HK-2 (cell line): ENCODE data around the gene KNOP1.
A peak's percentile ranks its signal among the peaks of the same experiment; 100 is the strongest.

Source experiments
- DNase-seq: peaks from one replicate; pipeline ENCODE4 v3.0.0-alpha.2; 2018; ENCODE audit not compliant: unreplicated experiment

The KNOP1 gene

GRCh38 chr16:19717741-19718623 lies at the start of gene KNOP1, which contains the start of gene IQCK:
TSS of gene KNOP1 (minus strand) at chr16:19718227. CDS start at chr16:19715035, 3,192 bp downstream.
TSS of gene IQCK (plus strand) at chr16:19718271. CDS start at chr16:19718307, 36 bp downstream.
- peak; percentile 82 for DNase-seq

GRCh38 chr16:19767497-19767896 lies 49.5 kb upstream of the KNOP1 start:
- DNase-seq = no peak

- DNase-seq = no peak
Measured at GRCh38 chr16:19766988-19767387, 49.0 kb upstream of the KNOP1 start.

GRCh38 chr16:19766554-19766884 lies 48.5 kb upstream of the KNOP1 start:
- no peak for DNase-seq

GRCh38 chr16:19765860-19766553 lies 48.0 kb upstream of the KNOP1 start:
- no peak for DNase-seq

- no peak for DNase-seq
Measured at GRCh38 chr16:19760356-19761060, 42.5 kb upstream of the KNOP1 start.

- no peak for DNase-seq
Measured at GRCh38 chr16:19757762-19758595, 40.0 kb upstream of the KNOP1 start.

GRCh38 chr16:19757026-19757425 lies 39.0 kb upstream of the KNOP1 start:
- DNase-seq = no peak

- no peak for DNase-seq
Measured at GRCh38 chr16:19755268-19755667, 37.2 kb upstream of the KNOP1 start.

GRCh38 chr16:19754644-19755036 lies 36.6 kb upstream of the KNOP1 start:
- DNase-seq = no peak

GRCh38 chr16:19753815-19754643 lies 36.0 kb upstream of the KNOP1 start:
- no peak for DNase-seq

GRCh38 chr16:19751478-19752385 lies 33.7 kb upstream of the KNOP1 start:
- DNase-seq = no peak

- DNase-seq = no peak
Measured at GRCh38 chr16:19749571-19750080, 31.6 kb upstream of the KNOP1 start.

- DNase-seq = no peak
Measured at GRCh38 chr16:19748389-19749168, 30.6 kb upstream of the KNOP1 start.

- DNase-seq = no peak
Measured at GRCh38 chr16:19746561-19746960, 28.5 kb upstream of the KNOP1 start.

- DNase-seq = no peak
Measured at GRCh38 chr16:19745286-19746010, 27.4 kb upstream of the KNOP1 start.

GRCh38 chr16:19744670-19745069 lies 26.6 kb upstream of the KNOP1 start:
- no peak for DNase-seq

- DNase-seq = no peak
Measured at GRCh38 chr16:19743816-19744159, 25.8 kb upstream of the KNOP1 start.
